ENCODE measurements around the gene CDC42EP4.

CDC42EP4 gene

DNA sequence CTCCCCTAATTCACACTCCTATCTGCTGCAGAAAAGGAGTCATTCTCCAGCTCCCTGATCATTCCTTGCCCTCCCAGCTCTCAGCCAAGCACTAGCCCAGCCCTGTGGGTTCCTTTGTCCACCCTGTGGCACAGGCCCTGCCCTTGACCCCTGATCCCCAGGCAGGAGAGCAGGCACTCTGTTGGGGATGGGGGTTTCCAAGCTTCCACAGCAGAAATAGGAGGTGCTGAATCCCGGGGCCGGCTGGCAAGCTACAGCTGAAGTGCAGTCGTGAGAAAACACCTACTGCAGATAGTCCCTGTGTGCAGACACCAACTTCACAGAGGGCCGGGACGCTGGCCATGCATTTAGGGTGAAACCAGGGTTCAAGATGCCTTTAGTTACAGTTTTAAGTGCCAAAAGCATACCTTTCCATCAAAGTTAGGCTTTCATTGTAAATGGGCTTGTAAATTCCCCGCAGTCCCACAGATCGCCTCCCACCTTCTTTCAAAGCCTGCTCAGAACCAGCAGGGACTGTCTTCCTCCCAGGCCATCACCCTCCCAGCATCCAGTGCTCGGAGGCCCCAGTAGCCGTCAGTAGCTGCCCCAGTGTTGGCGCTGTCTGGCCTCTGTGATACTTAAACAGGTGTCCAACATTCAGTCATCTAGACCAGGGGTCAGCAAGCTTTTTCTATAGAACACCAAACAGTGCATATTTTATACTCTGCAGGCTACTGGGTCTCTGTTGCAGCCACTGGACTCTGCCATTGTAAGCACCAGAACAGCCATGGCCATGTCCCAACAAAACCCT is 60.8 kb downstream of the CDC42EP4 start:
- DNase-seq, result no peak

DNA sequence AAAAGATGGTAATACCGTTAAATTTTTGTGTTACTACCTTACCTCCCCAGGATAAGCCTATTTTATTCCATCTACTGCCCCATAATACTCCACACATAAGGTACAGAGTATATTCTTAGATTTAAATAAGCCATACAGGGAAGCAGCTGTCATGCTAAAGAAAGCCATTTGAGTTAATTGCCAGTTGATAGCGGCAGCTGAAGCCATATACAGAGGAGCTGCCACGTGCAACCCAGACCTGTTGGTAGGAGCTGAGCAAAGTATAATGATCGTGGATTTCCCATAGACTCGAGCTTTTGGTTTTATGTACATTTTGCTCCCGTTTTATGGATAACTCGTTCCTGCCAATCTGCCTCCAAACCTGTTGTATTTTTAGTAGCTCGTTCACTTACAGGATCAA is 62.1 kb downstream of the CDC42EP4 start:
- no peak for DNase-seq

GRCh38 chr17:73248532-73248931 is 63.3 kb downstream of the CDC42EP4 start:
- DNase-seq, result no peak

DNA sequence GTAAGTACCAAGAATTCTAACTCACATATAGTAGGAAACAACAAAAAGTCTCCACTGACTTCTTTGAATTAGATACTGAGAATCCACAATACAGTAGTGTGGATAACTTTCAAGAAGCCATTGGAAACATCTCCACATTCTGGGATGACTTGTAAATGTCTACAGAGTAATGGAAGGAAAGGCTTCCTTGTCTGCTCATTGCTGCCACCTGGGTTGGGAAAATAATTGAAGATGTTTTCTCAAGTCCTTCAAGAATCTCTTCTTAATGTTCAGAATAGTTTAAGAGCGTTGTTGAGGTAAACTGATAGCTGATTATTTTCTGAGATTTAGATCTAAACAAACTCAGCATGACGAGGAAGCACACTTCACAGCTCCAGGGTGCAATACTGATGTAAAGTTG is 64.1 kb downstream of the CDC42EP4 start:
- no peak for DNase-seq

DNA sequence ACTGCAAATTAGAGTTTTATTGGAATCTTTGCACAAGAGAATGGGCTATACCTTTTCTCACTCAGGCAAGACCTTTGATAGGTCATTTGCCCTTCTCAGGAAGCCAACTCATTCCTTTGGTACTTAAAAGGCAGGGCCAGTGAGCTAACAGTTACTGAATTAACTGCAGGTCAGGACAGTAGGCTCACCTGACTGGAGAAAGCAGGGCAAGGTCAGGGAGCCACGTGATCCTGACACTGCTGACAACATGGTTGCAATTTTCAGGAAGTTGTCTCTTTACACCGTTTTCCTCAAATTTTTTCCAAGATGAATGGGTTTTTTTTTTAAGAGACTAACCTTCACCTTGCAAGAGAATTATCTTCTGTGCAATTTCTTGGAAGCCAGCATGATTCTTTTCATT is 71.2 kb downstream of the CDC42EP4 start:
- DNase-seq, result no peak

DNA sequence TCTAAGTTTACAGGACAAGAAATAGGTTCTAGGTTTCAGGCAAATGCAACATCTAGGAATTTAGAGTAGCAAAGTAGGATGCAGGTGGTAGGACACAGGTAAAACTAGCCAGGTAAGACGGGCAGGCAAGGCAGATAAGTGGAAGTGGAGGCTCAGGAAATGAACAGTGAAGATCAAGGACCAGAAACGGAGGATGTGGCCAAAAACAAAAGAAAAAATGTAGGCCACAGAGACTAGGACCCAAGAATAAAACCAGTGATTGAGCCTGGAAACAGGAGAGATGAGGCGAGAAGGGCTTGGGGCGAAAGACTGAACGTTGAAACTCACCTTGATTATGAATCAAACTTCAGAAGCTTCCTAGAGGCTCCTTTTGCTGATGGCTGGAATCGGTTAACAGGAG is 74.1 kb downstream of the CDC42EP4 start:
- no peak for DNase-seq

DNA sequence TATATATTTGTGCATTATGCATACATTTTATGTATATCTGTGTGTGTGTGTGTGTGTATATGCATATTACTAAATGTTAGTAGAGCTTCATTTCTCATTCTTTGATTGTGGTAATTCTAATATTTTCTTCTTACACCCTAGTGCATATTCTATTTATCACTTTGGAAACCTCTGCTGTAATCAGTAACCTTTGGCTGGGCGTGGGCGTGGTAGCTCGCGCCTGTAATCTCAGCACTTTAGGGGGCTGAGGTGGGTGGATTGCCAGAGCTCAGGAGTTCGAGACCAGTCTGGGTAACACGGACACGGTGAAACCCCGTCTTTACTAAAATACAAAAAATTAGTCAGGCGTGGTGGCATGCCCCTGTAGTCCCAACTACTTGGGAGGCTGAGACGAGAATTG is 77.1 kb downstream of the CDC42EP4 start:
- DNase-seq, result no peak
